ENCODE results near the gene TANK.

The TANK gene

GRCh38 chr2:161232571-161232970 lies 72.3 kb downstream of the TANK start:
- H3K4me3 ChIP-seq (ENCODE audit: low read depth, low read length) = no peak overlapping the region
- DNase-seq (ENCODE audit: low read depth) = no peak
- TF ChIP-seq, protein P1, sequence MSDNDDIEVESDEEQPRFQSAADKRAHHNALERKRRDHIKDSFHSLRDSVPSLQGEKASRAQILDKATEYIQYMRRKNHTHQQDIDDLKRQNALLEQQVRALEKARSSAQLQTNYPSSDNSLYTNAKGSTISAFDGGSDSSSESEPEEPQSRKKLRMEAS (IDR thresholded peaks at IDR 0.05; ENCODE audit: low read depth, low read length) = no peak
- TF ChIP-seq CTCF (IDR thresholded peaks at IDR 0.05; ENCODE audit: low read depth, low read length) = no peak

- TF ChIP-seq CTCF (IDR thresholded peaks at IDR 0.05; ENCODE audit: low read depth, low read length) = no peak
- TF ChIP-seq, protein P1 (IDR thresholded peaks at IDR 0.05; ENCODE audit: low read depth, low read length) = no peak
- TF ChIP-seq MYC (IDR thresholded peaks at IDR 0.05; ENCODE audit: low read depth, low read length) = no peak
- no peak for TF ChIP-seq POLR2A (IDR thresholded peaks at IDR 0.05; ENCODE audit: extremely low read depth, insufficient read length)
These were observed 73.7 kb downstream of the TANK start for GRCh38 chr2:161233858-161234431.

DNA sequence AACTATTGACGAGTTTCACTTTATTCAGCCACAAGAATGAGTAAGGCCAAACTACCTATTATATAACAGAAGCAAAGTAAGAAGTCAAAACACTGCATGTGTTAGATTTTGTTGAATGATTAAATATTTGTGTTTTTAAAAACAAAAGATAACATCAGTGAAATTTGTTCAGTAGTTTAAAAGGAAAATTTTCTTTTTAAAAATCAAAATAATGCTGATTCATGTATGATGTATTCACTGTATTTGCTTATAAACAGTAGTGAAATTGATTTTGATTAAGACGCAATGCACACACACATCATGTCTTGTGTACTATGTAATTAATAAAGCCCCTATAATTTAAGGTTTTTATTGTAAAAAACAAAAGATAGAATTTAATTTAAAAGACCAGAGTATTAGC lies 74.4 kb downstream of the TANK start:
- TF ChIP-seq, protein P1 (IDR thresholded peaks at IDR 0.05; ENCODE audit: low read depth, low read length) = no peak
- DNase-seq (ENCODE audit: low read depth) = no peak

More at GRCh38 chr2:161233858-161234431, 73.7 kb downstream of the TANK start:
- DNase-seq (ENCODE audit: low read depth) = no peak
- no peak overlapping the region for H3K4me3 ChIP-seq (ENCODE audit: low read depth, low read length)

DNA sequence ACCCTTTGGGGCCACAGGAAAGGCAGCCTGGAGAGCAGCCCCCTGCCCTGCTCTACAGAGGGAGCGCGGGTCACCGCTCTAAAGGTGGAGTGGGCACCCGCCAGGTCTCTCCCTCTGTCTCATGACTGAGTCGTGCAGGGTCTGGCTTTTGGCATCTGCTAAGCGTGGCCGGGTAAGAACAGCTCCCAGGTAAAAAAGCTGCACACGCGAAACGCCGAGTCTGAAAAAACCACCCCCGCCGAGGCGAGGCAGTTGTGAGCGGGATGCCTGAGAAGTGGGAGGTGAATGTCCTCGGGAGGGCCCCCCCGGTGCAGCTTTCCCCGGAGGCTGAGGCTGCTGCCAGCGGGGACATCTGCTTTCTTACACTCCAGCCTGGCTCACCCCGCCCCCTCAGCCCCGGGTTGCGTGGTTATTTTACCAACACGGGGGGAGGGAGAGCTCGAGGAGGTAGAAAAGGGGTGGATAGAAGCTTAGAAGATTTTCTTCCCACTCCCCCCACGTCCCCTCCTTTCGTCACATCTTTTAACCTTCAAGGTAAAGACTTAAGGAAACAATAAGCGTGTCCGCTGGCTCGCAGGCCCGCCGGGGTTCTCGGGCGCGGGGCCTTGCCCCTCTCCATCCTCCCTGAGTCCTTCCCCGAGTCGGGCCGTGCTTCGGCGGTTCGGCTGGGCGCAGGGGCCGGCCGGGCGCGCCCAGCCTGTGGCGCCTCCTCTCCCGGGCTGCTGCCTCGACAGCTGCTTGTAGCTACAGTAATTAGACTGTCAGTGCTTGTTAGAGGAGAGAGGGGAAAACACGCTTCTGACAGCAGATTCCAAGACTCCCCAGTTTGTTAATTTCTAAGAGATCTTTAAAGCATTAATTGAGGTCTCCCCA lies 77.4 kb downstream of the TANK start:
- peak; percentile 19 for DNase-seq (ENCODE audit: low read depth)
- H3K4me3 ChIP-seq (ENCODE audit: low read depth, low read length) = no peak overlapping the region
- TF ChIP-seq CTCF (IDR thresholded peaks at IDR 0.05; ENCODE audit: low read depth, low read length) (no peak), POLR2A (IDR thresholded peaks at IDR 0.05; ENCODE audit: extremely low read depth, insufficient read length) (no peak), MYC (IDR thresholded peaks at IDR 0.05; ENCODE audit: low read depth, low read length) (no peak)
- TF ChIP-seq, protein P1 (IDR thresholded peaks at IDR 0.05; ENCODE audit: low read depth, low read length) = no peak

More for the DNA sequence above, 74.4 kb downstream of the TANK start:
- no peak overlapping the region for H3K4me3 ChIP-seq (ENCODE audit: low read depth, low read length)

DNA sequence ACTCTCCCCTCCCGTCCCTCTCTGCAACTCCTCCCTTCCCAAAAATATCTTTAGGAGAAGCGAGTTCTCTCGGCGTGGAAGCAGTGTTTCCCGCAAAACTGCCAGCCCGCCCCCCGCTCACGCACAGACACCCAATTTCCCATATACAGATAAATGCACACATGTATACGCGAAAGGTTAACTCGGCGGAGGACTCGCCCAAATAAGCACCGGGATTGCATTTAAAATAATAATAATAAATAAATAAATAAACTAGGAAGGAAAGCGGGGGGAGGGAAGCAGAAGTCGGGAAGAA lies 78.0 kb downstream of the TANK start:
- no peak for TF ChIP-seq CTCF (IDR thresholded peaks at IDR 0.05; ENCODE audit: low read depth, low read length)
- TF ChIP-seq MYC (IDR thresholded peaks at IDR 0.05; ENCODE audit: low read depth, low read length) = no peak
- TF ChIP-seq POLR2A (IDR thresholded peaks at IDR 0.05; ENCODE audit: extremely low read depth, insufficient read length) = no peak
- TF ChIP-seq, protein P1 (IDR thresholded peaks at IDR 0.05; ENCODE audit: low read depth, low read length) = no peak
- DNase-seq (ENCODE audit: low read depth) = no peak
- no peak overlapping the region for H3K4me3 ChIP-seq (ENCODE audit: low read depth, low read length)

DNA sequence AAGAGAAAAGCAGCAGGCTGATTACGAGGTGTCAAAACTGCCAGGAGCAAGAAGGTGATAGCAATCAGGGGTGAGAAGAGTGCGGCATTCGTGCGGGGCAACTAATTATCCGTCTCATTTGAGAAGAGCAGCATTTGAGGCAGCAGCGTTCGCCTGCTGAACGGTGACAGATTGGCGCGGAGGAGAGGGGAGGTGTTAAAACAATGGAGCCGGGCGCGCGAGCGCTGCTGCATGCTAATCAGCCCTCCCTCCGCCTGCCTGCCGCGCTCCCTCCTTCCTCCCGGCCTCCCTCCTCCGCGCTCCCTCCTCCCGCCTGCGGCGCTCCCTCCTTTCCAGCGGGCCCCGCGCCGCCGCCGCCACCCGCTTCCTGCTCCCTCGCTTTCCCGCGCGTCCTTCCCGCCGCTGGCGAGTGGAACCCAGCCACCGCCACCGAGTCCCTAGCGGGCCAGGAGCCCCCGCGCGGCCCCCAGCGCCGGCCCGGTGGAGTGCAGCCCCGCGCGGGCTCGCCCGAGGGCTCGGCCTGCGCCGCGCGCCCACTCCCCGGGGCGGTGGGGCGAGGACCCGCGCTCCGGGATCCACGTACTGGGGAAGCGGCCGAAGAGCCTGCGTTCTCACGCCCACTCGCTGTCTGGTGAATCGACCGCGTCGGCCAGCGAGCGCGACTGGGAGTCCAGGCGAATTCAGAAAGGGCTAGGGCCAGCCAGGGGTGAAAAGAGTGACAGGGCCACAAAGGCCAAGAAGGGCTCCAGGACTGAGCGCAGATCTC lies 78.5 kb downstream of the TANK start:
- H3K4me3 ChIP-seq (ENCODE audit: low read depth, low read length) = no peak overlapping the region
- no peak for TF ChIP-seq CTCF (IDR thresholded peaks at IDR 0.05; ENCODE audit: low read depth, low read length)
- TF ChIP-seq MYC (IDR thresholded peaks at IDR 0.05; ENCODE audit: low read depth, low read length) = no peak
- TF ChIP-seq, protein P1 (IDR thresholded peaks at IDR 0.05; ENCODE audit: low read depth, low read length) = no peak
- TF ChIP-seq POLR2A (IDR thresholded peaks at IDR 0.05; ENCODE audit: extremely low read depth, insufficient read length) = no peak
- DNase-seq (ENCODE audit: low read depth) = peak; percentile 8
